DOHH2 (cell line): ENCODE results near the gene ITGB5.

ENCODE experiments used
- EZH2phosphoT487 ChIP-seq: fragments of 200-600 bp; sonication (generic); IDR thresholded peaks from 2 replicates; pipeline ENCODE4 v1.6.1; 2017; ENCODE audit warnings: borderline replicate concordance, mild to moderate bottlenecking, antibody characterized with exemption, low read length, moderate library complexity, mixed read lengths
- TF ChIP-seq, protein P1 (sequence below): fragments of 200-600 bp; sonication (generic); IDR thresholded peaks from one replicate; pipeline ENCODE4 v1.5.1; 2014; ENCODE audit warnings: antibody characterized with exemption, mild to moderate bottlenecking, low read depth, low read length; ENCODE audit not compliant: poor library complexity, severe bottlenecking

GRCh38 chr3:124918524-124918923 is 31.4 kb upstream of the ITGB5 start:
- TF ChIP-seq, protein P1, sequence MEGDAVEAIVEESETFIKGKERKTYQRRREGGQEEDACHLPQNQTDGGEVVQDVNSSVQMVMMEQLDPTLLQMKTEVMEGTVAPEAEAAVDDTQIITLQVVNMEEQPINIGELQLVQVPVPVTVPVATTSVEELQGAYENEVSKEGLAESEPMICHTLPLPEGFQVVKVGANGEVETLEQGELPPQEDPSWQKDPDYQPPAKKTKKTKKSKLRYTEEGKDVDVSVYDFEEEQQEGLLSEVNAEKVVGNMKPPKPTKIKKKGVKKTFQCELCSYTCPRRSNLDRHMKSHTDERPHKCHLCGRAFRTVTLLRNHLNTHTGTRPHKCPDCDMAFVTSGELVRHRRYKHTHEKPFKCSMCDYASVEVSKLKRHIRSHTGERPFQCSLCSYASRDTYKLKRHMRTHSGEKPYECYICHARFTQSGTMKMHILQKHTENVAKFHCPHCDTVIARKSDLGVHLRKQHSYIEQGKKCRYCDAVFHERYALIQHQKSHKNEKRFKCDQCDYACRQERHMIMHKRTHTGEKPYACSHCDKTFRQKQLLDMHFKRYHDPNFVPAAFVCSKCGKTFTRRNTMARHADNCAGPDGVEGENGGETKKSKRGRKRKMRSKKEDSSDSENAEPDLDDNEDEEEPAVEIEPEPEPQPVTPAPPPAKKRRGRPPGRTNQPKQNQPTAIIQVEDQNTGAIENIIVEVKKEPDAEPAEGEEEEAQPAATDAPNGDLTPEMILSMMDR: no peak
- TF ChIP-seq EZH2phosphoT487: no peak
